ENCODE measurements around the gene ALDH6A1.
A peak's percentile ranks its signal among the peaks of the same experiment; 100 is the strongest.

The ALDH6A1 gene

GRCh38 chr14:74048281-74048680, 36.0 kb downstream of the ALDH6A1 start:
- DNase-seq, result no peak

GRCh38 chr14:74045522-74045921, 38.7 kb downstream of the ALDH6A1 start:
- DNase-seq, result no peak

GRCh38 chr14:74042296-74042695, 42.0 kb downstream of the ALDH6A1 start:
- DNase-seq, result no peak

- no peak for DNase-seq
Observed at GRCh38 chr14:74038020-74038859, 46.0 kb downstream of the ALDH6A1 start.

- no peak for DNase-seq
Observed at GRCh38 chr14:74035556-74035955, 48.7 kb downstream of the ALDH6A1 start.

GRCh38 chr14:74034572-74034971, 49.7 kb downstream of the ALDH6A1 start:
- no peak for DNase-seq

GRCh38 chr14:74029136-74029535, 55.1 kb downstream of the ALDH6A1 start:
- no peak for DNase-seq

GRCh38 chr14:74022346-74022745, 61.9 kb downstream of the ALDH6A1 start:
- DNase-seq, result no peak

- no peak for DNase-seq
Observed at GRCh38 chr14:74019408-74020137, 64.7 kb downstream of the ALDH6A1 start.

- DNase-seq, result peak; percentile 81
Observed at GRCh38 chr14:74018586-74019407, 65.5 kb downstream of the ALDH6A1 start, which contains the start of the genes BBOF1 and ENTPD5. Gene BBOF1 (plus strand): TSS chr14:74019349. CDS start chr14:74019479, 130 bp downstream. Gene ENTPD5 (minus strand): TSS chr14:74019288. CDS start chr14:73988102, 31,186 bp downstream.

GRCh38 chr14:74018174-74018585, 66.1 kb downstream of the ALDH6A1 start:
- no peak for DNase-seq

GRCh38 chr14:74015963-74016362, 68.3 kb downstream of the ALDH6A1 start:
- DNase-seq, result no peak

- DNase-seq, result no peak
Observed at GRCh38 chr14:74015176-74015575, 69.1 kb downstream of the ALDH6A1 start.

- DNase-seq, result no peak
Observed at GRCh38 chr14:74014299-74014698, 70.0 kb downstream of the ALDH6A1 start.

GRCh38 chr14:74008843-74009499, 75.3 kb downstream of the ALDH6A1 start:
- DNase-seq, result no peak
